A549 (cell line): ENCODE measurements around the gene PDP2. TPM values are rescaled to one million over a fixed set of nuclear protein-coding genes. Genes with fewer than 3 reads are reported as not detected.

Source experiments
- ATAC-seq, 2 experiments: fragments of 200-7000 bp in 1 of 2; fragments of >200 bp in 1 of 2; cut with Nextera tagmentation in 1 of 2; cut with Tn5 transposase in 1 of 2; 3 replicates each; pipeline versions ENCODE4 v1.8.0 to v1.9.1; 2018 to 2020; ENCODE audit warnings: mild to moderate bottlenecking in 1 of 2, moderate library complexity in 1 of 2
- CTCF ChIA-PET: fragments of 300-600 bp; sonication (Branson Sonifier 250); formaldehyde crosslinking; extraction: SDS; loops from one replicate; lab custom pipeline; 2021; ENCODE audit warnings: antibody characterized with exemption, inconsistent platforms; lab: Yijun Ruan, JAX
- POLR2A ChIA-PET: fragments of 350-600 bp; formaldehyde crosslinking; extraction: SDS; loops from one replicate; lab custom pipeline; 2021; ENCODE audit warnings: antibody characterized with exemption, inconsistent platforms; lab: Yijun Ruan, JAX
- DNase-seq, 2 experiments: peaks; one replicate each; pipeline versions ENCODE4 v3.0.0 to v3.0.0-alpha.2; 2011 to 2016; ENCODE audit warnings: low read depth in 1 of 2, low spot score in 1 of 2
- FAIRE-seq: peaks from 2 replicates; lab custom pipeline; 2011; peaks lifted over from hg19 to GRCh38; lab: Jason Lieb, UNC
- H3K27ac ChIP-seq, 2 experiments: fragments of >200 bp; sonication (Bioruptor Twin); formaldehyde crosslinking; 3 replicates each; pipeline ENCODE4 v1.5.1; 2016 to 2017
- H3K4me1 ChIP-seq: fragments of >200 bp; sonication (Bioruptor Twin); formaldehyde crosslinking; 3 replicates; pipeline ENCODE4 v1.6.1; 2016
- H3K4me2 ChIP-seq: fragments of >200 bp; sonication (Bioruptor Twin); formaldehyde crosslinking; 3 replicates; pipeline ENCODE4 v1.6.1; 2016
- H3K4me3 ChIP-seq: fragments of >200 bp; sonication (Bioruptor Twin); formaldehyde crosslinking; 3 replicates; pipeline ENCODE4 v1.5.1; 2016
- H3K9me3 ChIP-seq: fragments of >200 bp; sonication (Bioruptor Twin); formaldehyde crosslinking; 3 replicates; pipeline ENCODE4 v1.6.1; 2016
- ATOH8 ChIP-seq: fragments of 250-450 bp; sonication (Bioruptor Pico); IDR thresholded peaks from 2 replicates; pipeline ENCODE4 v1.5.0; 2020; ENCODE audit warnings: low read depth, mild to moderate bottlenecking, moderate library complexity
- CBX2 ChIP-seq: fragments of 200-600 bp; sonication (generic); IDR thresholded peaks from 2 replicates; pipeline ENCODE4 v1.6.1; 2016; ENCODE audit warnings: low read depth, mild to moderate bottlenecking, borderline replicate concordance
- CHD2 ChIP-seq: fragments of 150-350 bp; IDR thresholded peaks from 2 replicates; pipeline ENCODE4 v1.6.1; 2014; ENCODE audit warnings: low read length; ENCODE audit not compliant: partially characterized antibody
- FOXS1 ChIP-seq: fragments of 250-450 bp; sonication (Bioruptor Pico); IDR thresholded peaks from 2 replicates; pipeline ENCODE4 v1.5.0; 2020; ENCODE audit warnings: mild to moderate bottlenecking, moderate library complexity
- HDAC2 ChIP-seq: fragments of 200-600 bp; sonication (generic); IDR thresholded peaks from 2 replicates; pipeline ENCODE4 v1.6.1; 2016
- HES2 ChIP-seq: fragments of >200 bp; sonication (Bioruptor Twin); formaldehyde crosslinking; IDR thresholded peaks from 2 replicates; pipeline ENCODE4 v1.6.1; 2016
- HOXB5 ChIP-seq: fragments of 250-450 bp; sonication (Bioruptor Pico); IDR thresholded peaks from 2 replicates; pipeline ENCODE4 v1.5.0; 2020; ENCODE audit warnings: mild to moderate bottlenecking, moderate library complexity
- KDM1A ChIP-seq: fragments of 200-600 bp; sonication (generic); IDR thresholded peaks from 2 replicates; pipeline ENCODE4 v1.6.1; 2016; ENCODE audit warnings: low read depth, mild to moderate bottlenecking
- MAFK ChIP-seq: fragments of 450-650 bp; IDR thresholded peaks from 2 replicates; pipeline ENCODE4 v1.6.1; 2014; ENCODE audit not compliant: partially characterized antibody
- PHF8 ChIP-seq: fragments of 200-600 bp; sonication (generic); IDR thresholded peaks from 2 replicates; pipeline ENCODE4 v1.6.1; 2016; ENCODE audit warnings: low read depth, mild to moderate bottlenecking, antibody characterized with exemption, moderate library complexity, borderline replicate concordance
- RAD21 ChIP-seq, 2 experiments: fragments of >200 bp in 1 of 2; sonication (Bioruptor Twin) in 1 of 2; formaldehyde crosslinking in 1 of 2; IDR thresholded peaks in 1 of 2; conservative IDR thresholded peaks in 1 of 2; 2 replicates in 1 of 2; 3 replicates in 1 of 2; pipeline ENCODE4 v1.6.1; 2012 to 2018; ENCODE audit warnings: inconsistent platforms in 1 of 2
- RNF2 ChIP-seq: fragments of 200-600 bp; sonication (generic); IDR thresholded peaks from 2 replicates; pipeline ENCODE4 v1.6.1; 2016; ENCODE audit warnings: low read depth, mild to moderate bottlenecking, antibody characterized with exemption, moderate library complexity, borderline replicate concordance
- SREBF2 ChIP-seq: fragments of 450-650 bp; IDR thresholded peaks from 2 replicates; pipeline ENCODE4 v1.6.1; 2014; ENCODE audit warnings: mild to moderate bottlenecking, moderate library complexity
- TFCP2L1 ChIP-seq: fragments of 250-450 bp; sonication (Bioruptor Pico); IDR thresholded peaks from 2 replicates; pipeline ENCODE4 v1.5.0; 2021; ENCODE audit warnings: mild to moderate bottlenecking
- TP53 ChIP-seq: fragments of 250-450 bp; sonication (Bioruptor Pico); IDR thresholded peaks from 2 replicates; pipeline ENCODE4 v1.5.0; 2021; ENCODE audit warnings: mild to moderate bottlenecking, moderate library complexity
- ZSCAN20 ChIP-seq: fragments of 250-450 bp; sonication (Bioruptor Pico); IDR thresholded peaks from 2 replicates; pipeline ENCODE4 v1.8.0; 2022; ENCODE audit warnings: mild to moderate bottlenecking, moderate library complexity
- WGBS: methylation state at CpG from one replicate; pipeline ENCODE4 v1.1.6; 2017; ENCODE audit errors: missing lambda C conversion rate; 5-methylcytosine and 5-hydroxymethylcytosine counted together
- polyA plus RNA-seq, 4 experiments: library from polyadenylated mRNA; depleted of rRNA in 3 of 4; stranded (reverse); fragments of >200 nt; fragmentation: RNase III in 1 of 4; extraction: RNeasy Plus Mini Kit Qiagen cat#74134 plus additional on column Dnase treatment in 1 of 4; gene quantifications; 2 replicates in 3 of 4; 3 replicates in 1 of 4; pipeline ENCODE4 v1.2.3, GENCODE V29; 2011 to 2017

PDP2 gene
- polyA plus RNA-seq, 2 of the 4 experiments (the other 2 are of a cell fraction): 10.0 to 10.5 TPM

- no peak for TF ChIP-seq TP53
- no peak for TF ChIP-seq HOXB5 (CRISPR knock-in tag)
- no peak for TF ChIP-seq CBX2
- no peak for TF ChIP-seq HES2
- DNase-seq (no peak), ATAC-seq (no peak), FAIRE-seq (no peak)
- POLR2A ChIA-PET: no interaction called here
- peaks cover 7% of the 10 kb centered on the region; the same call in 1 of the 3 replicates for H3K4me1 ChIP-seq
- no peak overlapping the region for H3K27ac ChIP-seq
- CTCF ChIA-PET: interaction anchor here (0.7 to 40.8 kb wide), 4 partner anchors 8 to 266 kb away, joined by 3 to 837 read pairs (median 6); partner anchors contain the start of genes CDH16 and RRAD
- no peak overlapping the region for H3K4me2 ChIP-seq
- WGBS: 85% methylated on average over 6 of the region's 6 CpGs
- H3K9me3 ChIP-seq: no peaks in the 10 kb centered on the region
- no peak overlapping the region for H3K4me3 ChIP-seq
These were observed 8.6 kb downstream of the PDP2 start for GRCh38 chr16:66888647-66889615.

GRCh38 chr16:66889622-66890021 is 9.3 kb downstream of the PDP2 start:
- DNase-seq: no peak
- Histone ChIP-seq H3K4me1 (peaks cover 7% of the 10 kb centered on the region; the same call in 1 of the 3 replicates), H3K4me2 (no peak overlapping the region), H3K27ac (no peak overlapping the region), H3K9me3 (no peaks in the 10 kb centered on the region), H3K4me3 (no peak overlapping the region)
- FAIRE-seq: no peak
- no peak for ATAC-seq
- POLR2A ChIA-PET: no interaction called here
- CTCF ChIA-PET: interaction anchor here (0.6 to 40.8 kb wide), 5 partner anchors 8 to 265 kb away, joined by 3 to 837 read pairs (median 3); partner anchors contain the start of genes CDH16 and RRAD
- 64% methylated on average over 4 of the region's 4 CpGs for WGBS
- TF ChIP-seq PHF8: no peak
- TF ChIP-seq CHD2: no peak
- TF ChIP-seq RNF2: no peak
- TF ChIP-seq TFCP2L1: no peak
- TF ChIP-seq HDAC2: no peak
- no peak for TF ChIP-seq ATOH8 (CRISPR knock-in tag)
- no peak for TF ChIP-seq KDM1A
- no peak for TF ChIP-seq FOXS1 (CRISPR knock-in tag)
- no peak for TF ChIP-seq SREBF2

- H3K9me3 ChIP-seq: no peaks in the 10 kb centered on the region
- ChIA-PET POLR2A (interaction anchor here (0.7 kb wide), 1 partner anchor 10 kb away, joined by 4 read pairs; the partner anchor contains the start of gene PDP2), CTCF (interaction anchor here (0.6 to 40.8 kb wide), 5 partner anchors 8 to 70 kb away, joined by 3 to 837 read pairs (median 4); partner anchors contain the start of genes CDH16, CES3 and RRAD)
- DNase-seq: no peak
- no peak overlapping the region for H3K27ac ChIP-seq
- TF ChIP-seq ZSCAN20 (CRISPR knock-in tag) (no peak), MAFK (peak; percentile 81)
- TF ChIP-seq, all 56 proteins: peak for 1
- FAIRE-seq (no peak), ATAC-seq (no peak)
- Histone ChIP-seq H3K4me1 (peaks cover 9% of the 10 kb centered on the region; the same call in 1 of the 3 replicates), H3K4me3 (no peak overlapping the region), H3K4me2 (no peak overlapping the region)
- WGBS: 86% methylated on average over 2 of the region's 2 CpGs
These were observed 10.5 kb downstream of the PDP2 start for GRCh38 chr16:66890799-66891198.

- no peak overlapping the region for H3K4me2 ChIP-seq
- H3K4me3 ChIP-seq: no peak overlapping the region
- ATAC-seq (no peak), DNase-seq (no peak)
- TF ChIP-seq HES2 (no peak), RAD21 (conservative IDR thresholded peaks at IDR 0.05 in 1 of 2, IDR thresholded peaks at IDR 0.05 in 1 of 2) (no peak), CBX2 (no peak)
- TF ChIP-seq, all 56 proteins: peak for 0
- ChIA-PET CTCF (interaction anchor here (1.2 to 40.8 kb wide), 6 partner anchors 10 to 294 kb away, joined by 3 to 837 read pairs (median 4); partner anchors contain the start of genes CDH16 and RRAD), POLR2A (no interaction called here)
- H3K4me1 ChIP-seq: peaks cover 4% of the 10 kb centered on the region; the same call in 1 of the 3 replicates
- WGBS: 94% methylated on average over 4 of the region's 4 CpGs
- no peak for FAIRE-seq
- no peaks in the 10 kb centered on the region for H3K9me3 ChIP-seq
- no peak overlapping the region for H3K27ac ChIP-seq
These were observed 11.0 kb downstream of the PDP2 start for GRCh38 chr16:66891360-66891759.
